Glutamatergic neuron (in vitro differentiated cells): ENCODE results near the gene TRPC3. TPM values are rescaled to one million over a fixed set of nuclear protein-coding genes. Genes with fewer than 3 reads are reported as not detected.

Experiments
- DNase-seq: peaks from one replicate; pipeline ENCODE4 v3.0.0; 2022
- H3K27ac Mint-ChIP-seq: one replicate; pipeline ENCODE4 v1.8.0; 2020; ENCODE audit warnings: mild to moderate bottlenecking, mixed read lengths, inconsistent platforms; ENCODE audit not compliant: unreplicated experiment
- H3K27me3 Mint-ChIP-seq: one replicate; pipeline ENCODE4 v1.8.0; 2020; ENCODE audit warnings: mild to moderate bottlenecking, moderate library complexity, mixed read lengths, inconsistent platforms; ENCODE audit not compliant: unreplicated experiment
- H3K36me3 Mint-ChIP-seq: one replicate; pipeline ENCODE4 v1.8.0; 2020; ENCODE audit warnings: mild to moderate bottlenecking, mixed read lengths, inconsistent platforms; ENCODE audit not compliant: unreplicated experiment
- H3K4me1 Mint-ChIP-seq: one replicate; pipeline ENCODE4 v1.8.0; 2020; ENCODE audit warnings: mild to moderate bottlenecking, low read depth, mixed read lengths, inconsistent platforms; ENCODE audit not compliant: unreplicated experiment
- H3K4me3 Mint-ChIP-seq: one replicate; pipeline ENCODE4 v1.8.0; 2020; ENCODE audit warnings: mild to moderate bottlenecking, mixed read lengths, inconsistent platforms; ENCODE audit not compliant: unreplicated experiment
- H3K9me3 Mint-ChIP-seq: one replicate; pipeline ENCODE4 v1.8.0; 2020; ENCODE audit warnings: mild to moderate bottlenecking, moderate library complexity, mixed read lengths, inconsistent platforms; ENCODE audit not compliant: unreplicated experiment
- CTCF ChIP-seq: fragments of 200-600 bp; sonication (generic); IDR thresholded peaks from one replicate; pipeline ENCODE4 v1.5.0; 2021; ENCODE audit not compliant: partially characterized antibody, unreplicated experiment
- total RNA-seq: library from RNA; stranded (reverse); fragmentation: NEBNext Ultra II Directional; extraction: Animal tissue kit (Norgen Biotek cat#: 25700); gene quantifications from one replicate; pipeline ENCODE4 v1.2.1, GENCODE V29; 2021; ENCODE audit not compliant: unreplicated experiment

Gene TRPC3
- total RNA-seq, 1 donor from 2014 or later, result 0.66 TPM

GRCh38 chr4:121977251-121978171 is 25.7 kb upstream of the TRPC3 start:
- no peak for DNase-seq
- Mint-ChIP-seq H3K4me3 (no peak overlapping the region), H3K9me3 (no peaks in the 10 kb centered on the region), H3K27me3 (peaks cover 4% of the 10 kb centered on the region), H3K4me1 (no peaks in the 10 kb centered on the region), H3K27ac (no peak overlapping the region), H3K36me3 (no peaks in the 10 kb centered on the region)
- no peak for TF ChIP-seq CTCF

GRCh38 chr4:121975784-121976183 is 23.9 kb upstream of the TRPC3 start:
- no peaks in the 10 kb centered on the region for H3K36me3 Mint-ChIP-seq
- no peaks in the 10 kb centered on the region for H3K4me1 Mint-ChIP-seq
- no peak overlapping the region for H3K27ac Mint-ChIP-seq
- DNase-seq, result no peak
- TF ChIP-seq CTCF, result no peak
- H3K27me3 Mint-ChIP-seq, result peaks cover 4% of the 10 kb centered on the region
- no peak overlapping the region for H3K4me3 Mint-ChIP-seq
- H3K9me3 Mint-ChIP-seq, result no peaks in the 10 kb centered on the region

- peaks cover 3% of the 10 kb centered on the region for H3K27me3 Mint-ChIP-seq
- no peaks in the 10 kb centered on the region for H3K36me3 Mint-ChIP-seq
- no peak overlapping the region for H3K4me3 Mint-ChIP-seq
- H3K9me3 Mint-ChIP-seq, result no peaks in the 10 kb centered on the region
- no peak for TF ChIP-seq CTCF
- no peaks in the 10 kb centered on the region for H3K4me1 Mint-ChIP-seq
- DNase-seq, result no peak
- H3K27ac Mint-ChIP-seq, result no peak overlapping the region
Observed at GRCh38 chr4:121973816-121974215, 22.0 kb upstream of the TRPC3 start.

- Mint-ChIP-seq H3K4me3 (no peak overlapping the region), H3K27me3 (no peaks in the 10 kb centered on the region), H3K9me3 (no peaks in the 10 kb centered on the region), H3K27ac (no peak overlapping the region), H3K4me1 (no peaks in the 10 kb centered on the region), H3K36me3 (no peaks in the 10 kb centered on the region)
- no peak for TF ChIP-seq CTCF
- DNase-seq, result no peak
Observed at GRCh38 chr4:121968859-121969258, 17.0 kb upstream of the TRPC3 start.

GRCh38 chr4:121964958-121965357 is 13.1 kb upstream of the TRPC3 start:
- no peak overlapping the region for H3K4me3 Mint-ChIP-seq
- H3K27me3 Mint-ChIP-seq, result peaks cover 3% of the 10 kb centered on the region
- H3K9me3 Mint-ChIP-seq, result no peaks in the 10 kb centered on the region
- no peak overlapping the region for H3K27ac Mint-ChIP-seq
- TF ChIP-seq CTCF, result no peak
- H3K4me1 Mint-ChIP-seq, result no peaks in the 10 kb centered on the region
- DNase-seq, result no peak
- H3K36me3 Mint-ChIP-seq, result no peaks in the 10 kb centered on the region
